Stimulated activated CD4-positive, alpha-beta T cell treated with anti-CD3 and anti-CD28 coated beads, Interleukin-4, amount 100 ng/mL, for 4 hours (primary cell): ENCODE measurements around the gene FGGY.
"Not testable (repeated sequence)": the region's sequence is repeated elsewhere in the genome, so short reads cannot be mapped to it uniquely, and the experiment has no call there.

Experiments
- DNase-seq, 2 experiments: peaks; one replicate each; pipeline ENCODE4 v3.0.0-alpha.2; 2020

FGGY gene

GRCh38 chr1:59522925-59523505 is 226.1 kb downstream of the FGGY start:
- DNase-seq, result no peak

- no peak for DNase-seq
Observed at GRCh38 chr1:59523745-59524450, 227.0 kb downstream of the FGGY start.

DNA sequence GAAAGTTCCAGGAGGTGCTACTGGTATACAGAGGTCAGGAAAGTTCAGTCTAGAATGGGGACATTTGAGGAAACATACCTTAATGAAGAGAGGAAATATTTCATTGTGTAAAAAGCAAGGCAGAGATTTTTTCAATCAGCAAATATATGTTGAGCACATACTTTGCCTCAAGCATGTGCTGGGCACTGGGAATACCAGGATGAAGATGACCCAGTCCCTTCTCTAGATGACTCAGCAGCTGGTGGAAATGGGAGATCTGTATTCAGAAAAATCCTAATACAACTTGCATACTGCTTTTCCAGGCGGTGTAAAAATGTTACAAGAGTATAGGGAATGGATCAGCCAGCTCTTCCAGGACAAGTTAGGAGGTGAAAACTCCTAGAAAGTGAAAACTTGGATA is 229.3 kb downstream of the FGGY start:
- no peak for DNase-seq

DNA sequence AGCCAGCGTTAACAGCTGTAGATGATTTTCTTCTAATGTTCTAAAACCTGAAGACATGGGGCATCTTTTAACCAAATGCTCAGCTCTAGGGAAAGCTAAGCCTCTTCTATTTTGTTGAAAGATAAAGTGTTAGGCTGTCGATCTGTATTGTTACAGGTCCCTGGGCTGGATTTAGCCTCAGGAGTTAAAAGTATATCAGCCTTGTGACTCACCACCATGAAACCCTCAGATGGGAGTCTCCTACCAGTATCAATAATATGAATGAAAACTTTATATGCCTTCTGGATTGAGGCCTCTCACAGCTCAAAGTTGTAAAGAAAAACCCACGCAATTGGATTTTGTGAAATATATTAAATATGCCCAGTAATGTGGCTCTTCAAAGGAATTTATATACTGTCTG is 231.6 kb downstream of the FGGY start:
- DNase-seq, result no peak

- no peak for DNase-seq
Observed at GRCh38 chr1:59528900-59529299, 232.0 kb downstream of the FGGY start.

DNA sequence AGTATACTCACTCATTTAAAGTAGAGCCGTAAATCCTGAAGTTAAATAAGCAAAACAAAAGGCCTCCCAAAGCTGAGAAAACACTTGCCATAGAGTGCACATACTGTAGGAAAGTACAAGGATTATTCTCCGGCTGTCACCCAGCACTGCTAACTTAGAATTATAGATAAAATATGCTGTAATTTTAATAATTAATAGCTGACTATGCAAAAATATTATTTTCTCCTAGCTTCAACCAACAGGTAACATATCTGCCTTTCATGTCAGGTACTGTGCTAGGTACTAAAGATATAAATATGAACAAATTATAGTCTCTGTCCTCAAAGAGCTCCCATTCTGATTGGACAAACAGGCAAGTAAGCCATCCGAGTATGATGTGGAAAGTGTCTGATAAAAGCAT is 233.2 kb downstream of the FGGY start:
- no peak for DNase-seq

DNA sequence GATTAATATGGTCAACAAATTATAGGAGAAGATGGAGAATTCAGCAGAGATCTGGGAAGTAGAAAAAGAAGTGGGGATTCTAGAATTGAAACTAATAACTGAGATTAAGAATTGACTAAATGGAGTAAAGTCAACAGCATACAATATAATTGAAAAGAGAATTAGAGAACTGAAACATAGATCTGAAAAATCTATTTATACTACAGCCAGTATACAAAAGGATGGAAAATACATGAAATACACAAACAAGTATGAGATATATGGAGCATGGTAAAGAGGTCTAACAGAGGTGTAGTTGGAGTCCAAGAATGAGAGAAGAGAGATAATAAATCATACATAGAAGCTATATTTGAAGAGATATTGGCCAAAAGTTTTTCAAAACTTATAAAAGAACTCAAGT is 235.2 kb downstream of the FGGY start:
- DNase-seq, result no peak

GRCh38 chr1:59538476-59538875 is 241.6 kb downstream of the FGGY start:
- not testable (repeated sequence) for DNase-seq

DNA sequence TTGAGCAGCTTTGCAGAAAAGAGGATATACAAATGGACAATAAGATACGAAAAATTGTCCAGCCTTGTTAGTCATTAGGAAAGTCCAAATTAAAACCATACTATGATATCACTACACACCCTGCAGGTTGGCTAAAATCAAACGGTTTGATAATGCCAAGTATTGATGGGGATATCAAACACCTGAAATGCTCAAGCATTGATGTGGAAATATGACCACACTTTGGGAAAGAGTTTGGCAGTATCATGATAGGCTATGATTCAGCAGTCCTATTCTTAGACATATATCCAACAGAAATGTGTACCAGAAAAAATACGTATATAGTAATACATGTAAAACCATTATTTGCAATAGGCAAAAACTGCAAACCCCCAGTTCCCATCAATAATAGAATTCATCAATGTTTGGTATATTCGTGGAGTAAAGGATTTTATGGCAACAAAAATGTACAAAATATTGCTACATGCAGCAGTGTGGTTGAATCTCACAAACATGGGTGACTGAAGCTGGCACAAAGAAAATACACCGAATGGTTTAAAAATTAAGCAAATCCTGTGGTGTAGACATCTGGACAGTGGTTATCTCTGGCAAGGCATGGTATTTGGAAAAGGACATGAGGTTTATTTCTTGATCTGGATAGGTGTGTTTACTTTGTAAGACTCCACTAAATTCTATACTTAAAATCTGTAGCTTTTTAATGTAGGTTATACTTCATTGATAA is 243.2 kb downstream of the FGGY start:
- no peak for DNase-seq

DNA sequence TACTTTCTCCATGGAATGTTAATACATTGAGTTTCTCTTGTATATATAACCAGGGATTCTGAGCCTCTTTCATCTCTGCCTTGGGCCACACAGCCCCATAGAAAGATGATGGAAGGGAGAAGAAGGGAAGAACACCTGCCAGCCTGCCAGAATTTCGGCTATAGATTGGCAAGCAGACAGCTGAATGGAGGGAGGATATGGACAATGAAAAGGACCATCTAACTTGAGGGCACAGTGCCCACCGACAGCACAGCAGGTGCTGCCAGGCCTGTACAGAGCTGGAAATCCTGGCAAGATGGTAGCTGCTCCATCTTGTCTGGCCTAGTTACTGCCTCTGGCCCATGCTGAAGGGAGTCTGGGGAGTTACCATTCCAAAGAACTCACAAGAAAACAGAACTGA is 244.3 kb downstream of the FGGY start:
- no peak for DNase-seq

GRCh38 chr1:59541891-59542290 is 245.0 kb downstream of the FGGY start:
- DNase-seq, result no peak

GRCh38 chr1:59543211-59543668 is 246.3 kb downstream of the FGGY start:
- no peak for DNase-seq

DNA sequence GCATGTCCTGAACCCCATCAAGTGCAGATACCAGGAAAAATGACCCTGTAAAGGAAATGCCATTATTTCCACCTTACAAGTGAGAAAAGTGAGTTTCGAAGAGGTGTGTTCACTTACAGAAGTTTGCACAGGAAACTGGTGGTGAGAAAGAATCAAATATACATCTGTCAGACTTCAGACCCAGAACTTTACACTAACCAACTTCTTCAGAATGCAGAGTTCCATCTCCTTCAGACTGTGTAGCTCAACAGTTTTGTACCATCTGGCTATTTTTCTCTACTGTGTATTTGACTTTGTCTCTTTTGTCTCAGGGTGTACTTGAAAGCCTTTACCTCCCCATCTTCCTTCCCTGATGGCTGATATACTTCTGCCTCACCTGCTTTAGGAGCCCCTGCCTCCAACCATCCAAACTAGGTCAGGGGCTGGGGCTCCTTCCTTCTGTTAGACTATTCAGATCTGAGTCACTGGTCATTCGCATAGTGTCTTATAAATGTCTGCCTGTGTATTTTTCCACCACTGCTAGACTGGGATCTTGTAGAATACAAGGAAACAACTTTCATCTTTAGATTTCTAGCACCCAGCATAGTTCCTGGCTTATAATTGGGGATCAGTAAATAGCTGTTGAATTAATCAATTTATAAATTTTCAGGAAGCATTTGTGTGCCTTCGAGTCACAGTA is 247.9 kb downstream of the FGGY start:
- no peak for DNase-seq

DNA sequence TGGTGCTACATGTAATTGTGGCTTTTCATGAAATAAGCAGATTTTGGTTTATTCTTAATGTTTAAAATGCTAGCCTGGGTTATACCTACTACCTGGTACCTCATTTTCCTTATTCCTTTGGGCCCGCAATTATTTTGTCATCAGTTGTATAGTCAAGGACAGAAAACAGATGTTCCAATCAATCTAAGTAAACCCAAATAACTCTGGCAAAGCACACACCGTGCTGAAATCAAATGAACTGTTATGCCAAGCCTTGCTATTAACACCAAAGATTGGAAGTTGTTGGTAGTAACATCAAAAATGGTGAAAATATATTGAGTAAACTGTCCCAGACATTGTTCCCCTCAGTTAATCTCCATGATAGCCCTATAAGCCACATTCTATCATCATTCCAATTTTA is 248.9 kb downstream of the FGGY start:
- no peak for DNase-seq

GRCh38 chr1:59549066-59549837 is 252.4 kb downstream of the FGGY start:
- DNase-seq, result no peak

DNA sequence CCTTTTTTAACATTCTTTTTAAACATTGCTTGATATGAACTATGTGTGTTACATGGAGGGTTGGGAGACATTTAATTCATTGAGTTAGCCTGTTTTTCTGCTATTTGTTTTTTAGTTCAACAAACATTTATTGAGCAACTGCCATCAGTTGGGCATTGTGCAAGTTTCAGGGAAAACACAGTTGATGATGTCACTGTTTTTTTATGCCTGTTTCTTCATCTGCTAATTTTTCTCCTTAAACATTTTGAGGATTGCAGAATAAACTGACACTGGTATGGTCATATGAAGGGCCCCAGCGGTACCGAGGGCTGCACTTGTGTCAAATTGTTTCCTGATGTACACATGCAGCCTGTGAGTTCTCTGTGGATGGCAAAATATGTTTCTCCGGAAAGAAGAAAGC is 253.0 kb downstream of the FGGY start:
- no peak for DNase-seq

GRCh38 chr1:59552007-59552406 is 255.1 kb downstream of the FGGY start:
- no peak for DNase-seq

DNA sequence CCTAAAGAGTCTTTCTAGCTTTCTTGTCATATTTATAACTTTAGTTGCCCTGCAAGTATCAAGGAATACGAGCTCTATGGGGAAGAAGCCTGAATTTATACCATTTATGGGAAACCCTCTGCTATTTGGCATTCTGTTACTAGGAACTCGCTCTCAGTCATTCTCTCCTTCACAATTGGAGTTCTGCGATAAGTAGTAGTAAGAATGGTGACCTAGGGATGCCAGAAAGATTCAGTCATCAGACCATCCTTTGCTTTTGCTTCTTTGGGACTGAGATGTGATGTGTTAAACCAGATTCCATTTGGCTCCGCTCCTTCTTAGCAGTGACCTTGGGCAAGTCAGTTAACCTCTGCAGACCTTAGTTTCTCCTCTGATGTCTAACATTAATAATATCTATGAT is 256.5 kb downstream of the FGGY start:
- no peak for DNase-seq

DNA sequence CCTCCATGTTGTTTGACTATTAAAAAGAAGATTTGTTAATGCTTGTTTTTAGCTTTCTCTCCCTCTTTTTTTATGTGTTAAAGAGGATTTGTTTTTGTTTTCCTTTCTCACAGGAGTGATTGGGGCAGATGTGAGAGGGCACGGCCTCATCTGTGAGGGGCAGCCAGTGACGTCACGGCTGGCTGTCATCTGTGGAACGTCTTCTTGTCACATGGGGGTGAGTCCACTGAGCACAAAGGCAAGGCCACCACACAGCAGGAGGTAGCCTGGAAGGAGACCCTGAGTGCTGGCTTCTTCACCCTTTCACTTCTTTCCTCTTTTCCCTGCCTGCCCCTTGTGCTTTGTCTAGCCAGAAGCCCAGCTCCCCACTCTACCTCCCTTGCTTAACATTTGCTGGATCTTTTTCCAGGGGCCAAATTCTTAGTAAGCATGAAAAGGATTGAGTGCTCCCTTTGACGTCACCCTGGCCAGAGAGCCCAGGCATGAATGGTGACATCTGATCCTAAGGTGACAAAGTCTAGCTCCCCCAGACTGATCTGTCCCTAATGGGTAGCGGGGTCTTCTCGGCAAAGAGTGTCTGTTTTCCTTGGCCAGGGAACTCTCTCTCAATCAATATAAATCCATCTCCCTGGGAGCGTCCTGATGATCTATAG is 257.2 kb downstream of the FGGY start:
- DNase-seq, result no peak

DNA sequence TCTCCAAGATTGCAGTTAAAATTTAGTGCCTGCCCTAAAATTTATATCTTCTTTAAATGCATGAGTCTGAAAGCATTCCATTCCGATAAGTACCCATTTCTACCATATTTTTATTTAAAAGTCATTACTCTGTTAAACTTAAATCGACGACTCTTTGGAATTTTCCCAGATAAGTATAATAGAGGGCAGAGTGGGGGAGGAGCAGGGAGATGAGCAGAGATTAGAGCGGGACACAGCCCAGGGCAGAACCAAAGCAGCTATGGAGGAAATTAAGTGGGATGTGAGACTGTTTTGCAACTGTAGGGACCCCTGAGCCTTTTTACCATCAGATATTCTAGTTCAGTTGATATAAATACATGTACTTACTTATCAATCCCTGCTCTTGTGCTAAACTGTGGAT is 257.9 kb downstream of the FGGY start:
- DNase-seq, result no peak

DNA sequence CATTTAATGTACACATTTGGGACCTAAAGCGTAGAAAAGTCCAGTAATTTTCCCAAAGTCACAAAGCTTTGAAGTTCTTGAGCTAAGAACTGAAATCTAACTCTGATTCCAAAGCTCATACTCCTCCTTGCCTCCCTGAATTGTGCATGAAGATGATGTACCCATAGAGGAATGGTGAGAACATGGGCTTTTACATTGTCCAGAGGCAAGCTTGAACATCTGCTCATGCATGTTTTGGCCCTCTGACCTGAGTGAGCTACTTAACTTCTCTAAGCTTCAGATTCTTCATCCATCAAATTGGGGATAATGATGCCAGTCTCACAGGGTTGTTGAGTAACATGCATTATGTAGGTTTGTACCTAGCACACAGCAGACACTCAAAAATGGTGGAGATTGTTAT is 259.5 kb downstream of the FGGY start:
- no peak for DNase-seq

DNA sequence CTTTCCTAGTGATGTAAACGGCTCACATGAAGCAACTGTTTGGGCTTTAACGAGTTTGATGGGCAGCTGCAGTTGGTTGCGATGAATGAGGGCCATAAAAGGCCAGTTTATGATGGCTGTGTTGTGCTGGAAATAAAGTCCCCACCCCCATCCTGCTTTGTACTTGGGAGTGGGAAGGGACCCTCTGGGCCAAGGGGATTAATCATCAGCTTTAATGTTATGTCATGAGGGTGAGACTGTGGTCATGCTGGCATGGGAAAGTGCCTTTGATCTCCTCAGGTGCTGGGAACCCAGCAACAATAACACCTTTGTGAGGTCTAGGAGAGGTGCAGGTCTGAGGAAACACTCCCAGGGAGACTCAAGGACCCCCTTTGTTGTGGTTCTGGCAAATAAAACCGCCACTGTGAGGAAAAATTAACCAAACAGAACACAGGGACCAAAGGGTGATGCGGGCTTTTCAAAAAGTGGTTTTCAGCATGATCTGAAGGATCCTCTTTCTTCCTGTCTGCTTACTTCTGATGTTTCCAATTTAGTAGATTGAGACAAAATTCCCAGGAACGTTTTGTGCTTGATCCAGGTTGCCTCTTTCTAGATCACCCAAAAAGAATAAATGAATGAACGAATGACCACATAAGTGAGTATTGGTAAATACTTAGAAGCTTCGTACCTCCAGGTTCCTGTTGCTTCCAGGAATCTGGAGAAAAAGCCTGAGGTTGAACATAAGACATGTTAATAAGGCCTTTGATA is 260.1 kb downstream of the FGGY start:
- DNase-seq, result no peak
